Effector memory CD4-positive, alpha-beta T cell (primary cell): Measurements from ENCODE around the gene ANKS6.

Experiments used
- DNase-seq, 3 donors: peaks; one replicate each; pipeline ENCODE4 v3.0.0-alpha.2; 2020
- H3K27ac ChIP-seq: 2 replicates; pipeline ENCODE4 v1.7.0; 2013; ENCODE audit warnings: mild to moderate bottlenecking, low read length, moderate library complexity; ENCODE audit not compliant: insufficient read depth, poor library complexity, severe bottlenecking
- H3K27me3 ChIP-seq: replicated peaks from 2 replicates; pipeline ENCODE4 v1.7.0; 2013; ENCODE audit warnings: mild to moderate bottlenecking, low read length; ENCODE audit not compliant: insufficient read depth, control insufficient read depth, poor library complexity, severe bottlenecking
- H3K36me3 ChIP-seq: 2 replicates; pipeline ENCODE4 v1.7.0; 2013; ENCODE audit warnings: mild to moderate bottlenecking, low read length, moderate library complexity; ENCODE audit not compliant: control insufficient read depth, insufficient read depth
- H3K4me1 ChIP-seq: 2 replicates; pipeline ENCODE4 v1.7.0; 2013; ENCODE audit warnings: low read length, mild to moderate bottlenecking; ENCODE audit not compliant: control insufficient read depth, insufficient read depth, poor library complexity, severe bottlenecking
- H3K4me3 ChIP-seq: 2 replicates; pipeline ENCODE4 v1.7.0; 2013; ENCODE audit warnings: low read length, low read depth, mild to moderate bottlenecking; ENCODE audit not compliant: insufficient read depth, poor library complexity, severe bottlenecking
- H3K9me3 ChIP-seq: 2 replicates; pipeline ENCODE4 v1.7.0; 2013; ENCODE audit warnings: mild to moderate bottlenecking, low read length, moderate library complexity; ENCODE audit not compliant: control insufficient read depth

ANKS6 gene

DNA sequence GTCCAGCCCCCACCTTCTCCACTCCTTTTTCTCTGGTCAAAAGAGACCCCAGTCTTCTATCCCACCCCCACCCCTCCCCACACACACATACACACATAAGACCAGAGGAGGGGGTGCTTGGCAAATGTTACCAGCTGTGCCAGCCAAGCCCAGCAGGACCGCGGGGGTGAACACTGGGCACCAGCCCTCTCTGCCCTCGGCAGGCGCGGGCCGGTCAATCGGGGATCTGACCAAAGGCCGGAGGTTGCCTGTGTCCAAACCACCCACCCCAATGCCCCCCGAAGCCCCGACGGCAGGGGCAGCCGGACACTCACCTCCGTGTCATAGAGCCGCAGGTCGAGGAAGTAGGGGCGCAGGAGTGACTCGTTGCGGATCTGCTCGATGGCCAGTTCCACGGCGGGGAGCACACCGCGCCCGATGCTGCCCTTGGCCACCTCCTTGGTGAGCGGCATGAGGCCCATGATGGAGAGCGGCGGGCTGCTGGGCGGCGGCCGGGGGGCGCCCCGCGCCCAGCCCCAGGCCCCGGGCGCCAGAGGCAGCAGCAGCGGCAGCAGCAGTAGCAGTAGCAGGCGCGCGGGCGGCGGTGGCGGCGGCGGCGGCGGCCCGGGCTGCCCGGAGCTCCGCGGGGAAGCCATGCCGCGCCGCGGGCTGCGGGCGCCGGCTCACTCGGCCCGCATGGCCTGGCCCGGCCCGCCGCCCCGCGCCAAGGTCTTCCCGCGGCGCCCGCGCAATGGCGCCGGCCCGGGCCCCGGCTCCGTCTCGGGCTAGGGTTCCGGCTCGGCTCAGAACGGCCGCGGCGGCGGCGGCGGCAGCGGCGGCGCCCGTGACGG is 88.0 kb downstream of the ANKS6 start:
- Histone ChIP-seq H3K36me3 (no peaks in the 10 kb centered on the region), H3K4me3 (no peak overlapping the region), H3K27me3 (peaks cover 13% of the 10 kb centered on the region), H3K4me1 (peaks cover 3% of the 10 kb centered on the region), H3K27ac (no peak overlapping the region), H3K9me3 (no peaks in the 10 kb centered on the region)
- no peak for DNase-seq

DNA sequence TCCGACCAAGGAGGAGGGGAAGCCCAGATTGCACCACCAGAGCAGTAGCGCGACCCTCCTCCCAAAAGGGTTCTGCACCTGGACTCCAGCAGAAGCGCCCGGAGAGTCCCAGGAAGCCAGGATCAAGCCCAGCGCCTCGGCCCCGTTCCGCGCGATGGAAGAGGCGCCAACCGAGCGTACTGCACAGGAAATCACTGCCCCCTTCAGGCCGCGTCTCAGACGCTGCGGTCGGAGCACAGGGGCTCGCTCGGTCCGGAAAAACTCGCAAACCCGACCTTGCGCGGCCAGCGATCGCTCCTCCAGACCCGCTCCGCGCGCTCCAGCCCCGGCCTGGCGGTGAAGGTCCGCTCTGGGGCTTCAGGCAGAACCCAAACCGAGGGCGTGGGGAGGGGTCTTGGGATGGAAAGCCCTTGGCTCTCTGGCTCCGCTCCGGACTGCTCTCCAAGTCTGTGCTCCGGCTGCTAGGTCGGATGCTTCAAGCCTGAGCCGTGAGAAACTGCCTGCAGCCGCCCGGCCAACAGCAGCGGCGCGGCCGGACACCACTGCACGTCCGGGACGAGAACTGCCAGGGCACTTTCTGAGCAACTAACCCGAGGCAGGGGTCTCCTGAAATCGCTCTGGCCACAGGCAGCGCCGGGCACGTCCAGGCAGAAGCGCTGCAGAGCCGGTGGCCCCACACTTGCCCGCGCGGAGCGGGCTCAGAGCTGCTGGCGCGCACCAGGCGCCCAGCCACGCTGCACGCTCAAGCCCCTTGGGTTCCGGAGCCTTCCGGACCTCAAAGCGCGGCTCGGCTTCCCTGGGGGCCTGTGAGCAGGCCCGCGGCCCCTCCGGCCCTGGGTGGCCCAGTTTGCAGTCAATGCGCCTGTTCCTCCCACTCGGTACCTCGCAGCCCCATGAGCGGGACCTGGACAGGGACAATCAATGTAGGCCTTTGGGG is 88.9 kb downstream of the ANKS6 start:
- Histone ChIP-seq H3K27me3 (peaks cover 13% of the 10 kb centered on the region), H3K36me3 (no peaks in the 10 kb centered on the region), H3K4me1 (peaks cover 3% of the 10 kb centered on the region), H3K27ac (no peak overlapping the region), H3K9me3 (no peaks in the 10 kb centered on the region), H3K4me3 (no peak overlapping the region)
- no peak for DNase-seq

DNA sequence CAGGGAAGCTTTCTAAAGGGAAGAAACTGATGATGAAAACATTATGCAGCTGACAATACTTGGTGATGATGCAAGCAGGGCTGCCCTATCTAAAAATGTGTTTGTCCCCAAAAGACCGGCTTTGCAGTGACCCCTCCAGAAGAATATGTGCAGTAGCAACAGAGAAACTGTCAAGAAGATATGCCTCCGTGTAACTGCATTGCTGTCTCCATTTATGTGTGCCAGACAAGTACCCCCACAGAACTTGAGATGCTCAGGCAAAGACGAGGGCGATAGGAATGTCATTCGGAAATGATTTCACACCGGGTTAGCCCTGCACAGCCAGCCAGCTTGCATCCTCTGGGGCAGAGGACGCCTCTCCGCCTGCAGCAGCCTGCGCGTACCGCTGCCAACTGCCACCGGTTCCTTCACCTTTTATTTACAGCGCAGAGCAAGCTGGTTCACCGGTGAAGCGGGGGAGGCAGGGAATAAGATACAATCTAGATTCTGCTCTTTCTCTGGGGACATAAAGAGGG is 89.6 kb downstream of the ANKS6 start:
- no peaks in the 10 kb centered on the region for H3K36me3 ChIP-seq
- peaks cover 3% of the 10 kb centered on the region for H3K4me1 ChIP-seq
- peaks cover 13% of the 10 kb centered on the region for H3K27me3 ChIP-seq
- no peak overlapping the region for H3K27ac ChIP-seq
- H3K9me3 ChIP-seq, result no peaks in the 10 kb centered on the region
- DNase-seq, result no peak
- no peak overlapping the region for H3K4me3 ChIP-seq

DNA sequence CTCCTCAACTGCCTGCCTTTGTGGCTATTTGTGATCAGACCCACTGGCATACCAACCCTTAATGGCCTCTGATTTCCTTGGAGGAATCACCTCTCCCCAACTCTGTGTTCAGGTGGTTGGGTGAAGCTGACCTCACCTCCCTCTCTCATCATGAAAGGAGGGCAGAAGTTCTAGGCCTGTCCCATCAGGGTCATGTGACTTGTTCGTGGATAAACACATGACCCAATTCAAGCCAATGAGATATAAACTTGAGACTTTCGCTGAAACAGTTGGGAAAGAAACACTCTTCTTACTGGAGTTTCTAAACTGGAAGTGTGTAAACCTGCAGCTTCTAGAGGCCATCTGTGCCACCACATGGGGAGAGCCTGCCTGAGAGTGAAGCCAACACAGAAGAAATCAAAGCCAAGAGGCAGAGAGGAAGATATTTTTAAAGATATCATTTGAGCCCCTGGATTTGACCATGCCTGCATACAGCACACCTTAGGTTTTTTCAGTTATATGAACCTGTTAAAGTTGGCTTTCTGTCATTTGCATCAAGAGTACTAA is 93.4 kb downstream of the ANKS6 start:
- no peak overlapping the region for H3K27ac ChIP-seq
- H3K9me3 ChIP-seq, result no peaks in the 10 kb centered on the region
- H3K4me3 ChIP-seq, result no peak overlapping the region
- no peak for DNase-seq
- peaks cover 13% of the 10 kb centered on the region for H3K27me3 ChIP-seq
- H3K4me1 ChIP-seq, result peaks cover 3% of the 10 kb centered on the region
- no peaks in the 10 kb centered on the region for H3K36me3 ChIP-seq

DNA sequence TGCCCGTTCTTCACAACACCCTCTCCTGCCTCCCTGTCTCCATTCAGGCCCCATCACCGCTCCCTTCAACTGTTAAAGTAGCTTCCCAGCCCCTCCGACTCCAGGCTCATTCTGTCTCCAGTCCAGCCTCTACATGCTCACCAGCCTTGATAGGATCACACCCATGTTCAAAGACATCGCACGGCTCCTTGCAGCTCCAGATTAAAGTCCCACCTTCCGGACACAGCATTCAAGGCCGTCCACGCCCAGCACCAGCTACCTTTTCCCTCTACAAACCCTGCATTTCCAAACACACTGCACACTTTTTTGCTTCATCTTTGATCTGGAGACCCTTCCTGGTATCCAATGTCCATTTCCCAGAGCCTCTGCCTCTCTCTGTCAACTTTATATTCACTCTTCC is 94.0 kb downstream of the ANKS6 start:
- Histone ChIP-seq H3K9me3 (no peaks in the 10 kb centered on the region), H3K27me3 (peaks cover 12% of the 10 kb centered on the region), H3K4me1 (peaks cover 1% of the 10 kb centered on the region), H3K36me3 (no peaks in the 10 kb centered on the region), H3K4me3 (no peak overlapping the region), H3K27ac (no peak overlapping the region)
- no peak for DNase-seq

DNA sequence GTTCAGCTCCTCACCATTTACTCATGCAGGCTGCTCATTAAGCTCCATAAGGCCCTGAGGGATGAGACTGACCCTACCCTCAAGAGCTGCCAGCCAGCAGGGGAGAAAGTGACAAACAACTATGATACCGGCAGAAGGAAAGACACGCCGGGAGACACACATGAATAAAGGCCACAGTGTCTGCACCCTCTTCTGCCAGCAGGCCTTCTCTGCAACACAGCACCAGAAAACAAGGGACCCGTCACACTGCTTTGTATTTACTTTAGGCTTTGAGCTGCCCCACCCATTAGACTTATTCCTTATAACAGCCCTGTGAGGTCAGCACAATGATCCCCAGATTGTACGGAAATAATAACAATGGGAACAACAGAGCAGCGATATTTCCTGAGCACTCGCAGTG is 94.8 kb downstream of the ANKS6 start:
- no peaks in the 10 kb centered on the region for H3K36me3 ChIP-seq
- no peaks in the 10 kb centered on the region for H3K9me3 ChIP-seq
- H3K27me3 ChIP-seq, result peaks cover 5% of the 10 kb centered on the region
- no peak overlapping the region for H3K4me3 ChIP-seq
- no peak for DNase-seq
- H3K4me1 ChIP-seq, result no peaks in the 10 kb centered on the region
- H3K27ac ChIP-seq, result no peak overlapping the region

DNA sequence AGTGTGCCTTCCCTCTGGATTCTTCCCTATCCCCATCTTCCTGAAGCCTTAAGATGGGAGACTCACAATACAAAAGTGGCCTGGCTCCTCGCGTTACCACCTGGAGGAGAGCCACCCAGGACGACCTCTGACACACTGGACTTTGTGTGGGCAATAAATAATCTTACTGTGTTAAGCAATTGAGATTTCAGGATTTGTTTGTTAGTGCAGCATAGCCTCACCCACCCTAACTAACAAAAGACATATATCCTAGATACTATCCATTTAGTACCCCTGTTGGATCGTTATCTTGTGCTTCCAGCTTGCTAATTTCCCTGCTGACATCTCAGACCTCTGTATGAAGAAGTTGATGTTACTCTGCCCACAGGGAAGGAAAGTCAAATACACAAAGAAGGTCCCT is 95.6 kb downstream of the ANKS6 start:
- Histone ChIP-seq H3K4me3 (no peak overlapping the region), H3K9me3 (no peaks in the 10 kb centered on the region), H3K27ac (no peak overlapping the region), H3K4me1 (no peaks in the 10 kb centered on the region), H3K27me3 (no peaks in the 10 kb centered on the region), H3K36me3 (no peaks in the 10 kb centered on the region)
- no peak for DNase-seq

DNA sequence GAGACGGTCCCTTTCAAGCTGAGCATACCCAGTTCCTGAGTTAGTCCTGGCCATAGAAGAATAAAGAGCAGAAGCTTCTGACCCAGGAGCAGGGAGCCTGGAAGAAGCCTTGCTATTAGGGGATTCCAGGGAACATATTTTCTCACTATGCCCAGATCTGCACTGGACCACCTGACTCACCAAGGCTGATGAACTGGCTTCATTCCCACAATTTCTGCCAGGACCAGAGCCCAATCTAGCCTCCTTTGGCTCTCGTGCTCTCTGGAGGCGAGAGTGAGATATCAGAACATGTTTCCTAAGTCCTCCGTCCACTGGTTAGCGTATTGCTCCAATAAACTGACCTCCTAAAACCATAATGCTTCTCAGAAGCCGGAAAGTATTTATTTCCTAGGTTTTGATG is 97.5 kb downstream of the ANKS6 start:
- H3K9me3 ChIP-seq, result no peaks in the 10 kb centered on the region
- no peaks in the 10 kb centered on the region for H3K4me1 ChIP-seq
- no peaks in the 10 kb centered on the region for H3K36me3 ChIP-seq
- no peaks in the 10 kb centered on the region for H3K27me3 ChIP-seq
- DNase-seq, result no peak
- no peak overlapping the region for H3K27ac ChIP-seq
- H3K4me3 ChIP-seq, result no peak overlapping the region

DNA sequence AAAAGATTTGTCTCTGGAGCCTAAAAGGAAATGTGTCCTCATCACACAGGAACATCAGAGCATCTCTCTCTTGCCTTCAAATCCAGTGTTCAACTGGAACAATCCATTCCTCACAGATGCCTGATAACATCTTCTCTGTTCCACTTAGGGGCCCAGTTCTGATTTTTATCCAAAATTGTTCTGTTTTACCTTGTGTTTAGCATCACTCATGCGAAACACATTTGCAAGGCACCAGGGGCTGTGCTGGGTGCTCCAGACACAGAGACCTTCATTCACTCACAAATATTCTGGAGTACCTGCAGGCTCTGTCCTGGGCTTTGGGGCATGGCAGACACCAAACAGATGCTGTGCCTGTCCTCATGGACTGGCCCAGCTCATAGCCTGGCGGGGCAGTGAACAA is 101.4 kb downstream of the ANKS6 start:
- H3K27me3 ChIP-seq, result no peaks in the 10 kb centered on the region

More for the DNA sequence above, 101.4 kb downstream of the ANKS6 start:
- Histone ChIP-seq H3K4me1 (no peaks in the 10 kb centered on the region), H3K27ac (no peak overlapping the region), H3K9me3 (no peaks in the 10 kb centered on the region), H3K4me3 (no peak overlapping the region), H3K36me3 (no peaks in the 10 kb centered on the region)
- DNase-seq, result no peak
